GM15510 (cell line): ENCODE results near the gene SLIT3.

ENCODE experiments used
- POLR2A ChIP-seq: IDR thresholded peaks from 3 replicates; pipeline ENCODE4 v1.6.1; 2011; ENCODE audit warnings: borderline replicate concordance; ENCODE audit not compliant: insufficient read length; ENCODE audit errors: extremely low read depth

The SLIT3 gene

DNA sequence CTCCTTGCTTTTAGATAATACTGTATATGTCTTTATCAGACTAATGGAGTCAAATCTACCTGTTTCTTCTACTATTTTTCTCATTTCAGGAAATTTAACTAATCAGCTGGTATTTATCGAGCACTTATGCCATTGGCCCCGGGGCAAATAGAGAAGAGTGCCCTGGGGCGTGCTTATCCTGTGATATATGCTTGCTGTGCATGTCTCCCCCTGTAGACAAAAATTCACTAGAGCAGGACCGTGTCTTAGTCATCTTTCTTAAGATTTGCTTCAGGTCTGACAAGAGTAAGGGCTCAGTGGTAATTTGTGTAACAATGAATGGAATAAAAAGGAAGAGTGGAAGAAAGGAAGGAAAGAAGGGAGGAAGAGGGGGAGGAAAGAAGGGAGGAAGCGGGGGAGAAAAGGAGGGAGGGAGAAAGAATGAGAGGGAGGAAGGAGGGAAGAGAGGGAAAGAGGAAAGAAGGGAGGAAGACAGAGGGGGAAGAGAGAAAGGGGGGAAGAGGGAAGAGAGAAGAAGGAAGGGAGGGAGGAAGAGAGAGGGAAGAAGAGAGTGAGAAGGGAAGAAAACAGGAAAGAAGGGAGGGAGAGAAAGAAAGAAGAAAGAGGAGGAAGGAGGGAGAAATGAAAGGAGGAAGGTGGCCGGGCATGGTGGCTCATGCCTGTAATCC lies 426.1 kb downstream of the SLIT3 start:
- TF ChIP-seq POLR2A = no peak

DNA sequence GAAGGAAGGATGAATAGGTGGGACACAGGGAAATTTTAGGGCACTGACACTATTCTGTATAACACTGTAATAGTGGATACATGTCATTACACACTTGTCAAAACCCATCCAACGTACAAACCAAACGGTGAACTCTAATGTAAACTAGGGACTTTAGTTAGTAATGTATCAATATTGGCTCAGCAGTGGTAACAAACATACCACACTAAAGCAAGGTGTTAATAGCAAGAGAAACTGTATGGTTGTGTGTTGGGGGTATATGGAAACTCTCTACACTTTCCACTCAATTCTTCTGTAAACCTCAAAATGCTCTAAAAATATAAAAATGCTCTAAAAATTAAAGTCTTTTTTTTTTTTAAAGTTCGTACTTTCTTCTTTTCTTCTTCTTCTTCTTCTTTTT lies 428.7 kb downstream of the SLIT3 start:
- TF ChIP-seq POLR2A = no peak

DNA sequence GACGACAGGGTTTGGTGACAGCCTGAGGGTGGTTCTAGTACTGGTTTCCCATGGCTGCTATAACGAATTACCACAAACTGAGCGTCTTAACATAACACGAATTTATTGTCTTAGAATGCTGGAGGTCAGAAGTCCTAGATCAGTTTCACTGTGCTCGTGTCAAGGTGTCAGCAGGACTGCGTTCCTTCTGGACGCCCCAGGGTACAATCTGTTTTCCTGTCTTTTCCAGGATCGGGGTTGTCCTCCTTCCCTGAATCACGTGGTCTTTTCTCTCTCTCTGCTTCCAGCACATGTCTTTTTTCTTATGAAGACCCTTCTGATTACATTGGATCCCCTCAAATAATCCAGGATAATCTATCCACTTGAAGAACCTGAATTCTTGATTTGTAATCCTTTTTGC lies 430.0 kb downstream of the SLIT3 start:
- no peak for TF ChIP-seq POLR2A

DNA sequence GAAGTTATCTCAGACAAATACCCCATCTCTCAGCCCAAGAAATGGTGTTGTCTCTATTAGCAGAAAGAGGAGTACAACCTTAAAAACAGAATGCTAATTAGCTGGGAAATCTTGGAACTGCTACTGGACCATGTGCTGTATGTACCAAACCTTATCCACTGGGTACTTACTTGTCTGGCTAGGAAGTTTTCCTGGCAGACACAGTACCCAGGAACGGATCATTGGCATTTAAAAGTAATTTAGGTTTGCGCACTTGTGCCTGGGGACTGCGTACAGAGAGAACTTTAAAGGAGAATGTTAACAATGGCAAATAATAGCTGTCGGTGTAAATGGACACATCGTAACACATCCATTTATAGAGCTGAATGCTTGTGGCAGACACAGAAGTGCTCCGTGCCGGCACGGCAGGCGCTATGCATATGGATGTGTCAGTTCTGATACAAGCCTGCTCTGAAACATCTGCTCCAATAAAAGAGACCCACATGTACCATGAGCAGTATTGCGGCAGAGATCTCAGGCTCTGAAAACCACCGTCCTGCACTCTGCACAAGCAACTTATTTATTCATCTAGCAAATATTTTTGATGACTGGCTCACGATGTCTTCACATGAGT lies 431.2 kb downstream of the SLIT3 start:
- TF ChIP-seq POLR2A = no peak

DNA sequence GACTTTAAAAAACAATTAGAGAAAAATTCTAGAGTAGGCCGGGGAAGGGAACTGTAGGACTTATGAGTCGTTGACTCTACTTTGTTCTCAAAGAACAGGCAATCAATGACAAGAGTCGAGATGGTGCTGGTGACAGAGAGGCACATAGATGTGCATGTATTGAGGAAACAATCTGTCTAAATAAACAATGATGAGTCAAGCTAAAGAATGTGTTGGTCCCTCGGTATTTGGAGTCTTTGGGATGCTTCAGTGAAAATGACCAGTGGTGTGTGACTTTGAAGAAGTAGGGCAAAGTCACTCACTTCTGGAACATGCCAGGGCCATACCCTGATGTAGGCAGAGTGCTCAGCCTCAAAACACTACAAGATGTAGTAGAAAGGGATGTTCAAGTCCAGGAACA lies 433.7 kb downstream of the SLIT3 start:
- no peak for TF ChIP-seq POLR2A

DNA sequence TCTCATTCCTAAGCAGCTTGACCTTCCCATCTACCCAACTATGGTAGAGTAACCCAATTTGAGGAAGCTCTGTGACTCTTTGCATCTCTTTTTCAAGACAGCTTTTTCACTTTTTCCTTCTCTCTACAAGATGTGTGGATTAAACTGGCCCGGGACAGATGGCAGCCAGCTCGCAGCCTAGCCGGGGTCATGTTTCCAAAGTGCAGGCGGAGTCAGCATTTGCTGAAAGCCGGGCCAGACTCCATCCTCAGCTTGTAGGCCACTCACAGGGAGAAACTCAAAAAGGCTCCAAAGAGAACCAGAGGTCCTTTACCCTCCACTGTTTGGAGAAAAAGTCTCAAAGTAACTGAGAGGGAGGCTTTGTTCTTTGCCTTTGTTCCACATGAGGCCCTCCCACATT lies 435.0 kb downstream of the SLIT3 start:
- TF ChIP-seq POLR2A = no peak

DNA sequence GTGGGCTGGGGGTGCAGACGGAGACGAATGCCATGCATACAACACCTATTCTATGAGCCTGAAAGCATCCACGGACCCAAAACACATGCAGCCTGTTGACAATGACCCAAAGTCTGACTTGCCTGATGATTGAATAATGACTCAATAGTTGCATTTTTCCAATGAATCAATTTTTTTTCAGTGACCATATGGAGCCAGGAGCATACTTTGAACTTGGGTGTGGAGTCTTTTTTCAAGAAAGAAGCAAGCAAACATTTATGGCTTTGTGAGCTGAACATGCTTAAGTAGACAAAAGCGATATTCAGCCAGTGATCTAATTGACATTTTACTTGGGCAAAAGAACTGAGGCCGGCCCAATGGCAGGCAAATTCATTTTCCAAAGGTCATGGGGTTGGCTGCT lies 437.9 kb downstream of the SLIT3 start:
- TF ChIP-seq POLR2A = no peak

DNA sequence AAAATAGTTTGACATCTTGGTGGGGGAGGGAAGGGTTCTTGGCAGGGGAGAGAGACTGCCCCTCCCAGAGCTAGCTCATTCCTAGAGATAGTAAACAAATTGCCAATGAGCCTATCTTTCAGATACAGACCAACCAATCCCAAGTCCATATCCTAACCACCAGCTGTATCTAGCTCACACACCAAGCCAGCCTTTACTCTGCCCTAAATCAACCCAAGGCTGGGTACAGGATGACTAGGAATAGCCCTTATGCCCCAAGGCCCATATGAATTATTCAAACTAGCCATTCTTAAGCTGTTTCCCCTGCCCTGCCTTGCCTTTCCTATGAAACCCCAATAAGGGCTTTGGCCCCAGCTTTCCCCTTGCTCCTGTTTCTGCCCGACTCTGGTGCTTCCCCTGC lies 440.4 kb downstream of the SLIT3 start:
- no peak for TF ChIP-seq POLR2A

DNA sequence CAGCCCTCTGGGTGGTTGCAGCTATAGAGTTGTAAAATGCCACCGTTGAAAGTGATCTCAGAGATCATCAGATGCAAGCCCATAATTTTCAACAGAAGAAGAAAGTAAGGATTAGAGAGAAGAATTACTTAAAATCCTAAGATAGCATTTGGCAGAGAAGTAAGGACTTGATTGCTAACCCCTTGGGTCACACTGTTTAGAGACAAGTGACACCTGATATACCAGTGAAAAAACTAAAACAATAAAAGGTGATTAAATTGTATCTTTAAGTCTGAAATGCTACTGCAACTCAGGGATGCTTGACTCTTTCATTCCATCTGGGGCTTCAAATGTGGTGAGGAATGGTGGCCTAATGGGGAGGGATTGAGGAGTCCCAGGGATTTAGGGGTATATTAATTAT lies 440.9 kb downstream of the SLIT3 start:
- no peak for TF ChIP-seq POLR2A

DNA sequence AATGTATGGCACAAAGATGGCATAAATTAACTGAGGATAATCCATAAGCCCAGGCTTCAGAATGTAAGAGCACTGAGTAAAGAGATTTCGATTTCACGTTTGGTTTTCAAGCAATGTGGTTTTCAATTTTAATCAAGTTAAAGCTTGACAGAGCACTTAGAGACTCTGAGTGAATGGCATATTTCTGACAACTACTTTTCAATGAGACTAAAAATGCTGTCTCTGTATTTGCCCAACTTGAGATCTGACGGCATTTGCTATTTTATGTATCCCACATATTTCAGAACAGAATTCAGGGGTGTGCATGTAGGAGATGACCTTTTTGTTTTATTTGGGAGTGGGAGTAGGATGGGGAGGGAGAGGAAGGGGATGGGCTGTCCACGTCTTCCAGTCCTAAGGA lies 441.5 kb downstream of the SLIT3 start:
- no peak for TF ChIP-seq POLR2A

DNA sequence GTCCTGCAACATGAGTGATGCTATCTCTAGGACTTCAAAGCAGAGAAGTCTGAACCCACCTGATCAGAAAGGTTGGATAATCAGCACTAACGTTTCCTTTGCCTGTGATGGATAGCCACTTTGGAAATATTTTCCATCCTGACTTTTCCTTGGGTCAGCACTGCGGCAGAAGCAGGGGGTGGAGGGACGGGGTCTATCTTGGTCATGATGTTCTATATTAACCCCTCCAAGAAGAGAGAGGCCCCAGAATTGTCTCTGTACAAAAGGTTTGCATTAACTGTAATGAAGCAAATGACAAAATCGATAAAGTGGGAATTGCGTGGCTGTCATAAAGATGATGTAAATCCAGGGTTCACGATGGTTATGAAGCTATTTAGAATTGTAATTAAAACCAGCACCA lies 441.9 kb downstream of the SLIT3 start:
- TF ChIP-seq POLR2A = no peak

DNA sequence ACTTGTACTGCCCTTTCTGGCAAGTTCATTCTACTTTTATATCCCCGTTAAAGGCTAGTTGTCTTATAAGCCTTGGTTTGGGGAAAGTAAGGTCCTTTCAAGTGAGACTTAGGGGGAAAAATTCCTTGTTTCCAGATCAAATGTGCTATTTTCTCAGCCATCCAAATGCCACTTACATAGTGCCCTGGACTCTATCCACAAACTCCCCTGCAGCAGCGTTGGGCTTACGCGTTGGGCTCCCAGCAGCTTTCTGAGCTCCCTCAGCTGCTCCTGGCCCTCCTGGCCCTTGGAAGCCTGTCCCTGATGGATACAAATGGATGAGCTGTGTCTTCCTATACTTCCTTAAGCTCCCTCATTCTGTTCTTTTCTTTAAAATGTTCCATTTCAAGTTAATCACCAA lies 442.6 kb downstream of the SLIT3 start:
- TF ChIP-seq POLR2A = no peak

DNA sequence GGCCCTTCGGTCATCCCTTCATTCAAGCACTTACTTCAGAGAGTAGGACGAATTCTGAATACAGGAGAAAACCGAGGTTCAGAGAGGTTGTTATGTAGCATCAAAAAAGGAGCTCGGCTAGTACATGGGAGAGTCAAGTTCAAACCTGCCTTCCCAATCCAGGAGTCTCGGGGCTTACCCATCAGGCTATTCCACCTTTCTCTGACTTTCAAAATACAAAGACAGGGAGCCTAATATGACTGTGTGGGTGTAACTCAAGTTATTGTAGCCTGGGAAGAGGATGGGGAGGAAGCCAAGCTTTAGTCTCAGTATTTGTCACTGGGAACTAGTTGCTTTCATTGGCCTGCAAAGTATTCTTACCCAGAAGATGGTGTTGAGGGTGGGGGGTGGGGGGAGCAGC lies 447.0 kb downstream of the SLIT3 start:
- no peak for TF ChIP-seq POLR2A

DNA sequence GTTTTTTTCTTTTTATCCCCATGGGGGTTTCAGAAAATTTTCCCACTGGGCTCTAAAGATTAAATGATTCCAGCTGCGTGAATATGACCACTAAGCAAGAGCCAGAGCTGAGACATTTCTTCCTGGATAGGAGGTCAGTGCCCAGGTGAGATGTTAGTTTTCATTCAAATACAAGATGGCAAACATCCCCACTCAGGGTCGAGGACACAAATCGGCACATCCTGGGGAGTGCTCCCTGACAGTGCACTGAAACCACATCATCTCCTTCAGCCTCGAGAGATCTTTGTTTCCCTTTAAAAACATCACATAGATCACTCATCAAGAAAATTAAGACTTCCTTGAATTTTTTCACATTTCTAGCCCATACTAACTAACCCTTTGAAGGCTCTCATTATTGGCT lies 448.6 kb downstream of the SLIT3 start:
- no peak for TF ChIP-seq POLR2A

DNA sequence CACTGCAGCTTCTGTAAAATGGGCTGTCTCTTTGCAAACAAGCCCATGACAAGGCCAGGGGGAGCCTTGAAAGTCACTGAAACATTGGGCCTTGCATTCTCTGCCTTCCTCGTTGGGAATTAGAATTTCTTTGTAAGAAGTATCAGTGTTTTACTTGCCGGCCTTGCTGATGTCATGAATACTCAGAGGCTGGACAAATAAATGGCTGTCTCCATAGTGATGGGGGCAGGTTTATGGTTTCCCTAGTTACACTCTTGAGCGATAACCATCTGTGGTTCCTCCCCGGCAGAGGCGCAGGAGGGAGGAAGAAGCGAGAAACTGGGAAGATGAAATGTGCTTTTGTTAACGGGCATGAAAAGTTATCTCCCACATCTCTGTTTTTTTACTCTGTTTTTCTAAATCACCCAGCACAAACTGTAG lies 449.0 kb downstream of the SLIT3 start:
- no peak for TF ChIP-seq POLR2A

DNA sequence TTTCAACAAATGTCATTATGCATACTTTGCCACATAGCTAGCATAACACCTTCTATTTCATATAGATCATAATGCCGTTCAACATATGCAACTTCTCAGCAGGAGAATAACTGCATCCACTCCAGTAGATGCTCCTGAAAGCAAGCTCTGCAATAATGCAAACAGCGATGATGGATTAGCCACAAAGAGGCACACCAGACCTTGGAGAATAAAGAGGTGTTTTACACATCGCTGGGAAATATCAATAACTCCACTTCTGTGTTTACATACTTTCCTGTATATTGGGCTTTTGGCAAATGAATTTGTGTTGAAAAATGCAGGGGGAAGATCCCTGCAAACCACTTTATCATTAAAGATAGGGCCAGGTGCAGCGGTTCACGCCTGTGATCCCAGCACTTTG lies 450.3 kb downstream of the SLIT3 start:
- no peak for TF ChIP-seq POLR2A
